GM23338 (cell line): ENCODE data around the gene GATA1. TPM values are rescaled to one million over a fixed set of nuclear protein-coding genes. Genes with fewer than 3 reads are reported as not detected.

Source experiments
- ATAC-seq: fragments of 200-7000 bp; cut with Tn5 transposase; 3 replicates; pipeline ENCODE4 v1.9.1; 2020
- DNase-seq: peaks from one replicate; pipeline ENCODE4 v3.0.0-alpha.2; 2015; ENCODE audit warnings: low spot score
- H2AFZ ChIP-seq: fragments of 200-600 bp; sonication (generic); 2 replicates; pipeline ENCODE4 v1.8.0; 2016; ENCODE audit warnings: antibody characterized with exemption, mild to moderate bottlenecking, moderate library complexity
- H3F3A ChIP-seq: fragments of 200-600 bp; sonication (generic); replicated peaks from 2 replicates; pipeline ENCODE4 v1.8.0; 2017; ENCODE audit warnings: antibody characterized with exemption, mixed run types, low read depth
- H3K27ac ChIP-seq: fragments of 200-600 bp; sonication (generic); 2 replicates; pipeline ENCODE4 v1.6.1; 2016; ENCODE audit warnings: low read depth
- H3K27me3 ChIP-seq: fragments of 200-600 bp; sonication (generic); 2 replicates; pipeline ENCODE4 v1.8.0; 2016; ENCODE audit warnings: mild to moderate bottlenecking, mixed run types, moderate library complexity; ENCODE audit not compliant: insufficient read depth
- H3K36me3 ChIP-seq: fragments of 200-600 bp; sonication (generic); 2 replicates; pipeline ENCODE4 v1.8.0; 2016; ENCODE audit warnings: mild to moderate bottlenecking; ENCODE audit not compliant: insufficient read depth
- H3K4me1 ChIP-seq: fragments of 200-600 bp; sonication (generic); 2 replicates; pipeline ENCODE4 v1.8.0; 2016; ENCODE audit warnings: mild to moderate bottlenecking, moderate library complexity; ENCODE audit not compliant: insufficient read depth
- H3K4me2 ChIP-seq: fragments of 200-600 bp; sonication (generic); 2 replicates; pipeline ENCODE4 v1.7.1; 2017; ENCODE audit warnings: mixed run types
- H3K4me3 ChIP-seq: fragments of 200-600 bp; sonication (generic); 2 replicates; pipeline ENCODE4 v1.6.1; 2016; ENCODE audit warnings: mixed run types
- H3K79me2 ChIP-seq: fragments of 200-600 bp; sonication (generic); replicated peaks from 2 replicates; pipeline ENCODE4 v1.8.0; 2017; ENCODE audit warnings: mild to moderate bottlenecking; ENCODE audit not compliant: insufficient read depth
- H3K9me2 ChIP-seq: fragments of 200-600 bp; sonication (generic); 2 replicates; pipeline ENCODE4 v1.8.0; 2017; ENCODE audit not compliant: insufficient read depth
- H4K20me1 ChIP-seq: fragments of 200-600 bp; sonication (generic); replicated peaks from 2 replicates; pipeline ENCODE4 v1.8.0; 2017; ENCODE audit warnings: mild to moderate bottlenecking; ENCODE audit not compliant: insufficient read depth
- H3K27ac Mint-ChIP-seq: 2 replicates; pipeline ENCODE4 v1.8.0; 2020; ENCODE audit warnings: inconsistent platforms, mild to moderate bottlenecking, moderate library complexity, mixed read lengths
- H3K27me3 Mint-ChIP-seq: 3 replicates; pipeline ENCODE4 v1.8.0; 2022; ENCODE audit warnings: low read depth, mild to moderate bottlenecking, moderate library complexity, mixed read lengths, inconsistent platforms; ENCODE audit not compliant: insufficient read depth, poor library complexity
- H3K36me3 Mint-ChIP-seq: 3 replicates; pipeline ENCODE4 v1.8.0; 2021; ENCODE audit warnings: low read depth, mild to moderate bottlenecking, inconsistent platforms, moderate library complexity, mixed read lengths
- H3K4me1 Mint-ChIP-seq: 3 replicates; pipeline ENCODE4 v1.8.0; 2020; ENCODE audit warnings: mild to moderate bottlenecking, inconsistent platforms, mixed read lengths
- H3K4me3 Mint-ChIP-seq: 3 replicates; pipeline ENCODE4 v1.8.0; 2021; ENCODE audit warnings: moderate library complexity, mild to moderate bottlenecking, inconsistent platforms, mixed read lengths
- H3K9me3 Mint-ChIP-seq: 3 replicates; pipeline ENCODE4 v1.8.0; 2020; ENCODE audit warnings: moderate library complexity, mild to moderate bottlenecking, inconsistent platforms, mixed read lengths
- CTCF ChIP-seq, 2 experiments: fragments of 200-600 bp in 1 of 2; sonication (generic) in 1 of 2; conservative IDR thresholded peaks; 2 replicates each; pipeline versions ENCODE4 v1.5.1 to v1.6.1; 2016 to 2017; ENCODE audit warnings: antibody characterized with exemption in 2 of 2, low read depth in 2 of 2, mild to moderate bottlenecking in 2 of 2, moderate library complexity in 1 of 2
- JUNB ChIP-seq: IDR thresholded peaks from one replicate; pipeline ENCODE4 v1.6.1; 2016; ENCODE audit warnings: antibody characterized with exemption; ENCODE audit not compliant: unreplicated experiment
- NANOG ChIP-seq: IDR thresholded peaks from 2 replicates; pipeline ENCODE4 v1.6.1; 2016; ENCODE audit warnings: antibody characterized with exemption, borderline replicate concordance
- POLR2AphosphoS5 ChIP-seq: IDR thresholded peaks from 2 replicates; pipeline ENCODE4 v1.6.1; 2016; ENCODE audit warnings: antibody characterized with exemption, low read depth
- ZNF462 ChIP-seq: fragments of 250-450 bp; sonication (Bioruptor Pico); IDR thresholded peaks from 2 replicates; pipeline ENCODE4 v1.5.0; 2020; ENCODE audit warnings: mild to moderate bottlenecking, moderate library complexity
- polyA plus RNA-seq: library from polyadenylated mRNA; unstranded; fragments of >200 nt; fragmentation: Nextera tagmentation; extraction: Ambion mirVana; gene quantifications from 2 replicates; pipeline ENCODE4 v1.2.1, GENCODE V29; 2016
- total RNA-seq: library from RNA; depleted of rRNA; stranded (reverse); fragments of >200 nt; shearing (Covaris generic); gene quantifications from 2 replicates; pipeline ENCODE4 v1.2.3, GENCODE V29; 2014

Gene GATA1
- total and polyA plus RNA-seq, 2 experiments from 2014 or later: not detected

GRCh38 chrX:48736878-48737212 lies 49.5 kb upstream of the GATA1 start:
- Mint-ChIP-seq H3K9me3 (no peaks in the 10 kb centered on the region; the same call in 2 of the 3 replicates), H3K4me1 (peaks cover 9% of the 10 kb centered on the region; the same call in 2 of the 3 replicates), H3K36me3 (no peaks in the 10 kb centered on the region), H3K27ac (no peak overlapping the region), H3K27me3 (no peaks in the 10 kb centered on the region), H3K4me3 (peak overlapping the region; percentile 27)
- Histone ChIP-seq H3K4me1 (peaks cover 5% of the 10 kb centered on the region; the same call in 1 of the 2 replicates), H4K20me1 (no peaks in the 10 kb centered on the region), H3K27me3 (no peaks in the 10 kb centered on the region), H3F3A (no peaks in the 10 kb centered on the region), H2AFZ (peak overlapping the region; percentile 74; the same call in 1 of the 2 replicates), H3K27ac (no peak overlapping the region), H3K79me2 (no peaks in the 10 kb centered on the region), H3K9me2 (no peaks in the 10 kb centered on the region), H3K4me3 (peak overlapping the region; percentile 24; the same call in 1 of the 2 replicates), H3K4me2 (no peak overlapping the region), H3K36me3 (no peaks in the 10 kb centered on the region)
- ATAC-seq (no peak), DNase-seq (no peak)
- no peak for TF ChIP-seq JUNB

GRCh38 chrX:48737213-48737938 lies 49.0 kb upstream of the GATA1 start:
- H3K27ac ChIP-seq: peak overlapping the region; percentile 63; the same call in 1 of the 2 replicates
- no peaks in the 10 kb centered on the region; the same call in 2 of the 3 replicates for H3K9me3 Mint-ChIP-seq
- H3K27ac Mint-ChIP-seq: peak overlapping the region; percentile 97

More at GRCh38 chrX:48737213-48737938, 49.0 kb upstream of the GATA1 start:
- Histone ChIP-seq H3F3A (no peaks in the 10 kb centered on the region), H3K4me3 (peak overlapping the region; percentile 50), H3K27me3 (no peaks in the 10 kb centered on the region), H3K79me2 (no peaks in the 10 kb centered on the region), H4K20me1 (no peaks in the 10 kb centered on the region), H3K9me2 (no peaks in the 10 kb centered on the region), H3K36me3 (no peaks in the 10 kb centered on the region), H3K4me2 (peak overlapping the region; percentile 81), H3K4me1 (peaks cover 5% of the 10 kb centered on the region; the same call in 1 of the 2 replicates), H2AFZ (0 out of 2 replicates have a peak overlapping the region, but pooled peaks have one; percentile 47)
- ATAC-seq (peak; percentile 99), DNase-seq (peak; percentile 94)
- no peak for TF ChIP-seq NANOG
- peak; percentile 60 for TF ChIP-seq POLR2AphosphoS5
- no peak for TF ChIP-seq ZNF462 (CRISPR knock-in tag)
- no peak for TF ChIP-seq CTCF (conservative IDR thresholded peaks at IDR 0.05; ENCODE audit: low read depth in 2 of 2)
- peak overlapping the region; percentile 92 for H3K4me3 Mint-ChIP-seq
- H3K27me3 Mint-ChIP-seq: no peaks in the 10 kb centered on the region
- H3K4me1 Mint-ChIP-seq: peaks cover 9% of the 10 kb centered on the region; the same call in 2 of the 3 replicates
- no peaks in the 10 kb centered on the region for H3K36me3 Mint-ChIP-seq
